PFSK-1 (cell line): ENCODE data around the gene ESR1.

Experiments
- FOXP2 ChIP-seq: optimal IDR thresholded peaks from 2 replicates; pipeline ENCODE3; 2011; ENCODE audit warnings: borderline replicate concordance, control low read depth, inconsistent platforms; ENCODE audit not compliant: insufficient read depth; ENCODE audit errors: extremely low read length, extremely low read depth
- POLR2AphosphoS5 ChIP-seq: IDR thresholded peaks from 2 replicates; pipeline ENCODE4 v1.6.1; 2012; ENCODE audit warnings: low read depth, mild to moderate bottlenecking, control low read depth, low read length, moderate library complexity
- SIN3A ChIP-seq: IDR thresholded peaks from 2 replicates; pipeline ENCODE4 v1.6.1; 2012; ENCODE audit warnings: mild to moderate bottlenecking, low read length, moderate library complexity, borderline replicate concordance; ENCODE audit not compliant: insufficient read depth
- TAF1 ChIP-seq: IDR thresholded peaks from 2 replicates; pipeline ENCODE4 v1.6.1; 2012; ENCODE audit warnings: low read length, control low read depth, borderline replicate concordance; ENCODE audit not compliant: insufficient read depth
- TF ChIP-seq, protein P1 (sequence below), 2 experiments: IDR thresholded peaks; 2 replicates each; pipeline versions ENCODE4 v1.6.1 to v1.8.0; 2011 to 2012; ENCODE audit warnings: low read depth in 2 of 2, low read length in 2 of 2, control low read depth in 1 of 2, inconsistent platforms in 1 of 2, mild to moderate bottlenecking in 1 of 2, moderate library complexity in 1 of 2; ENCODE audit not compliant: insufficient read depth in 1 of 2

ESR1 gene

DNA sequence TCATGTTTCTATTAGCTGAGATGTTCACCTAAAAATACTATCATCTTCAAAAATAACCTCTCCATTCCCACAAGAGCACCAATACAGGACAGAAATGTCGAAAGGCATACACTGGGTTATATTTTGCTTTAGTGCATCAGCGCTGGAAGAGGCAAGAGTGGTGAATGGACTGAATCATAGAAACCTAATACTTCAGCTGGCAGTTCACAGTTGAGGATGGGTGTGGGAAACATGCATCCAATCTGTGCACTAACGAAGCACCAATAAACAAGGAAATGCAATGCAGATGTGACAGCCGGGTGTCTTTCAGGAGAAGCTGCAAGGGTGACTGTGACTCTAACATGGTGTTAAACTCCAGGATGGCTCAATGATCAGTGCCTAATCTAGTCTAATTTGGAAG lies 365.8 kb downstream of the ESR1 start:
- no peak for TF ChIP-seq POLR2AphosphoS5
- TF ChIP-seq SIN3A = no peak
- TF ChIP-seq, protein P1, sequence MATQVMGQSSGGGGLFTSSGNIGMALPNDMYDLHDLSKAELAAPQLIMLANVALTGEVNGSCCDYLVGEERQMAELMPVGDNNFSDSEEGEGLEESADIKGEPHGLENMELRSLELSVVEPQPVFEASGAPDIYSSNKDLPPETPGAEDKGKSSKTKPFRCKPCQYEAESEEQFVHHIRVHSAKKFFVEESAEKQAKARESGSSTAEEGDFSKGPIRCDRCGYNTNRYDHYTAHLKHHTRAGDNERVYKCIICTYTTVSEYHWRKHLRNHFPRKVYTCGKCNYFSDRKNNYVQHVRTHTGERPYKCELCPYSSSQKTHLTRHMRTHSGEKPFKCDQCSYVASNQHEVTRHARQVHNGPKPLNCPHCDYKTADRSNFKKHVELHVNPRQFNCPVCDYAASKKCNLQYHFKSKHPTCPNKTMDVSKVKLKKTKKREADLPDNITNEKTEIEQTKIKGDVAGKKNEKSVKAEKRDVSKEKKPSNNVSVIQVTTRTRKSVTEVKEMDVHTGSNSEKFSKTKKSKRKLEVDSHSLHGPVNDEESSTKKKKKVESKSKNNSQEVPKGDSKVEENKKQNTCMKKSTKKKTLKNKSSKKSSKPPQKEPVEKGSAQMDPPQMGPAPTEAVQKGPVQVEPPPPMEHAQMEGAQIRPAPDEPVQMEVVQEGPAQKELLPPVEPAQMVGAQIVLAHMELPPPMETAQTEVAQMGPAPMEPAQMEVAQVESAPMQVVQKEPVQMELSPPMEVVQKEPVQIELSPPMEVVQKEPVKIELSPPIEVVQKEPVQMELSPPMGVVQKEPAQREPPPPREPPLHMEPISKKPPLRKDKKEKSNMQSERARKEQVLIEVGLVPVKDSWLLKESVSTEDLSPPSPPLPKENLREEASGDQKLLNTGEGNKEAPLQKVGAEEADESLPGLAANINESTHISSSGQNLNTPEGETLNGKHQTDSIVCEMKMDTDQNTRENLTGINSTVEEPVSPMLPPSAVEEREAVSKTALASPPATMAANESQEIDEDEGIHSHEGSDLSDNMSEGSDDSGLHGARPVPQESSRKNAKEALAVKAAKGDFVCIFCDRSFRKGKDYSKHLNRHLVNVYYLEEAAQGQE (IDR thresholded peaks at IDR 0.05; ENCODE audit: insufficient read depth in 1 of 2, low read depth in 2 of 2, low read length in 2 of 2) = no peak
- no peak for TF ChIP-seq FOXP2
- TF ChIP-seq TAF1 = no peak

- no peak for TF ChIP-seq POLR2AphosphoS5
- TF ChIP-seq SIN3A = no peak
- no peak for TF ChIP-seq TAF1
- TF ChIP-seq FOXP2 = no peak
- TF ChIP-seq, protein P1 (IDR thresholded peaks at IDR 0.05; ENCODE audit: insufficient read depth in 1 of 2, low read depth in 2 of 2, low read length in 2 of 2) = no peak
Measured at GRCh38 chr6:152173957-152174356, 366.5 kb downstream of the ESR1 start.

- no peak for TF ChIP-seq FOXP2
- no peak for TF ChIP-seq SIN3A
- no peak for TF ChIP-seq TAF1
- TF ChIP-seq, protein P1 (IDR thresholded peaks at IDR 0.05; ENCODE audit: insufficient read depth in 1 of 2, low read depth in 2 of 2, low read length in 2 of 2) = no peak
- TF ChIP-seq POLR2AphosphoS5 = no peak
Measured at GRCh38 chr6:152176268-152176667, 368.8 kb downstream of the ESR1 start.
